GM18508 (cell line): Measurements from ENCODE around the gene TMEM184B.
"Not testable (repeated sequence)": the region's sequence is repeated elsewhere in the genome, so short reads cannot be mapped to it uniquely, and the experiment has no call there.

Experiments used
- ATAC-seq: cut with Tn5 transposase; IDR thresholded peaks from one replicate; pipeline ENCODE4 v1.9.1; 2021; ENCODE audit warnings: moderate number of reproducible peaks; ENCODE audit not compliant: insufficient read depth, unreplicated experiment

Gene TMEM184B

GRCh38 chr22:38257181-38257580 is 15.6 kb downstream of the TMEM184B start:
- ATAC-seq, result no peak

- ATAC-seq, result no peak
Measured at GRCh38 chr22:38255697-38256096, 17.1 kb downstream of the TMEM184B start.

DNA sequence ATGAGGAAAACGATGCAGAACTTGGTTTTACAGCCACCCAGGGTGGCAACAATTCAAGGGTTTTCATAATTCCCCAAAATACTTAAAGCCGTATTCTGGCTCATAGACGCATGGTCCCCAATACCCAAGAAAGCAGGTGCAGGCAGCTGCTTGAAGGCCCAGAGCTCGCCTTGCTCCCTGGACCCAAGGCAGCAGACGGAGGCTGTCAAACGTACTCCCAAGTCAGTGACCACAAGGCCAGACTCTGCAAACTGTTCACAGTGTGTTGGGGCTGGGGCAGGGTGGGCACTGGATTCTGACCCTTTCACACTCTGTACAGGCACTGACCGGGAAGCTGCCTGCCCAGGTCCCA is 21.5 kb downstream of the TMEM184B start:
- ATAC-seq, result no peak

DNA sequence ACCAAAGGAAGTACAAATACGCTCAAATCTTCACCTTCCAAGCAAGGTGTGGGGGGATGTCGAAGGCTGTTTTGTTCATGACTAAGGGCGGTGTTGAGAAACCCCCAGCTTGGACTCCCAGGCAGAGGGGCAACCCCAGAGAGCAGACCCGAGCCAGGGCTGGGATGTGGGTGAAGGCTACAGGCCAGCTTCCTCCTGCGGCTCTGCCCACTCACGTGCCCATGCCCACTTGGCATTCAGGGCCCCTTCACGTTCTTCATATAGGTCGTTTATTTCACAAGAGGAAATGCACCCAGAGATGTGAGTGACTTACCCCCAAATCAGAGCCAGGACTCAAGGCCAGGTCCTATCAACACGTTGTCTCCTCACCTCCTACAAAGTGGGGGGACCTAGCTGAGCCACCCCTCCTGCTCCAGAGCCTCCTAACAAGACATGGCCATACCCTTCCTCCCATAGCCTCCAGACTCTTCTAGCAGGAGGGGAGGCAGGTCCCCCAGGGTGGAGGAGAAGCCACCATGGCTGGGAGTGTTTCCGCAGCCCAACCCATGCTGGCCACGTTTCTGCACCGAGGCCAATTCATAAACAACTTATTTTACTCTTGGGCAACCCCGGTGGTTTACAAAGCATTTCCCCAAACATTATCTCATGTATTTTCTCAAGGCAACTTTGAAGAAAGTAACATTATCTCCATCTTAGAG is 22.0 kb downstream of the TMEM184B start:
- no peak for ATAC-seq

GRCh38 chr22:38249803-38250642 is 22.8 kb downstream of the TMEM184B start:
- ATAC-seq, result no peak

DNA sequence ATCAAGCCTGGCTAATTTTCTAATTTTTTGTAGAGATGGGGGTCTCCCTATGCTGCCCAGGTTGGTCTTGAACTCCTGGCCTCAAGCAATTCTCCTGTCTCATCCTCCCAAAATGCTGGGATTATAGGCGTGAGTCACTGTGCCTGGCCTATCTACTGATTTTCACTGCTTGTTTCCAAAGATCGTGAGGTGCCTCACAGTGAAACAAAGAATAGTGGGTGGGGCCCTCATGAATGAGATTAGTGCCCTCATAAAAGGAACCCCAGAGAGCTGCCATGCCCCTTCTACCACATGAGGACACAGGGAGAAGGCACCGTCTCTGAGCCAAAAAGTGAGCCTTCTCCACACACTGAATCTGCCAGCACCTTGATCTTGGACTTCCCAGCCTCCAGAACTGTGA is 23.5 kb downstream of the TMEM184B start:
- ATAC-seq, result no peak

GRCh38 chr22:38248280-38248679 is 24.5 kb downstream of the TMEM184B start:
- no peak for ATAC-seq

DNA sequence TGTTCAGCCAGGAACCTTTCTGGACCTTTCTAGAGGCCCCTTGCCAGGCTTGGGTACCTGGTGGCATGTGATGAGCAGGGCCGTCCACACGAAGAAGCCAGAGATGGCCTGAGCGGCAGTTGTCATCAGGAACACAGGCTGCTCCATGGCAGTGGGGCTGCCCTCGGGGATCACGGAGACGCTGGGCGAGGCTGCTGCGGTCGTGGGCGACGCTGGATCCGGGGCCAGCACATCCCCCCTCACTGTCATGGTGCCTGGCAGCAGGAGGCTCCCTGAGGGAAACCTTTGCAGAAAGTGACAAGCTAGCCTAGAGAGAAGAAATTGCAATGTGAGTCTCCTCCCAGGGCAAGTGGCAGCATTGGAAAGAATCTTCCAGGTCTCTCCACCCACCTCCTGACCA is 25.1 kb downstream of the TMEM184B start:
- ATAC-seq, result no peak

- no peak for ATAC-seq
Measured at GRCh38 chr22:38246692-38247091, 26.1 kb downstream of the TMEM184B start.

DNA sequence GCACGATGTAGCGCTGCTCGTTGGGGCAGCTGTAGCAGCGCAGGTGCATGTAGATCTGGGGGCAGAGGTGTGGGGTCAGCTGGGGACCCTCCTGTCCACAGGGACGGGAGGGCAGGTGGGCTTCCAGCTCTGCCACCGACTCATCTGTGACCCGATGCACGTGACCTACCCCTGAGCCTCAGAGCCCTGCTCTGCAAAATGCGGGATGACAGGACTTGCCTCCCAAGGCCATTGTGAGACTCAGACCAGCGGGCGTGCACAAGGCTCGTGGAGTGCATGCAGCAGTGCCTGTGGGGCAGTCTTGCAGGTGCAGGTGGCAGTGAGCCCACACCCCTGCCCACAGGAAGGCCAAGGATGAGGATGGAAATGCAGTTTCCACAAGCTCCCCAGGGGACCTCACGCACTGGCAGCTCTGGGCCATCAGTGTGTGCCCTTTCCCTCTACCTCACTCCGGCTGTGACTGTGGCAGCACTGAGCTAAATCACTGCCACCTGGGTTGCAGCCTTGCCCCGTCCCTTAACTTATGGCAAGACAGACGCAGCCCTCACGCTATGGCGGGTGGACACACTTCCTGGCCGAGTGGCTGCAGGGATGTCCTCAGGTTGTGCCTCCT is 26.7 kb downstream of the TMEM184B start:
- no peak for ATAC-seq

GRCh38 chr22:38244106-38244505 is 28.7 kb downstream of the TMEM184B start:
- ATAC-seq, result no peak

DNA sequence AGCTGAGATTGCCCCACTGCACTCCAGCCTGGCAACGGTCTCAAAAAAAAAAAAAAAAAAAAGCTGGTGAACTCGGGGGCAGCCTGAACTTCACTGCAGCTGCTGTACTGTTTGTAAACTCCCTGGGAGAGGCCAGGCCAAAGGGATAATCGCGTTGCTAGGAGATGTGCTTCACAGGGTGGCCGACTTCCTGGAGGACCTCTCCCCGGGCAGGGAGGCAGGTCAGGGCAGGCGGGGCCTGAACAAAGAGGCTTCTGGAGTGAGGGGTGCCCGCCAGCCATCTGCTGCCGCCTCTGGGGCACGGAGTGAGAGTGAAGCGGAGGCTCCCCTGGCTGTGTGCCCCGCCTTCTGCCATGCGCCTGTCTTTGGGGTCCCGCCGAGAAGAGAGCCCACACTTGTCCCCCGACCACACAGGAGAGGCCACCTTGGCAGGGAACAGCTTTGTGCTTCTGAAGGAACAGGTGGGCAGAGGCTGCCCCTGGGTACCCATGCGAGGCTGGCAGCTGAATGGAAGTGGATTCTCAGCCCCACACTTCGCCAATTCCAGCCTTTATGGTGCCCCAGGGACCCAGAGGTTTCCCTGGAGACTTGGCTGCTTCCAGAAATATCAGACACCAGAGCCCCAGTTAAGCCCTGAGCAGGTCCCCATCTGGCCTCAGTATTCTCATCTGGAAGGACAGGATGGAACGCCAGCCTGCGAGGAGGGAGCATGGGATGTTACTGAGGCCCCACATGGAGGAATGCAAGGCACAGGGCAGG is 29.6 kb downstream of the TMEM184B start:
- no peak for ATAC-seq

DNA sequence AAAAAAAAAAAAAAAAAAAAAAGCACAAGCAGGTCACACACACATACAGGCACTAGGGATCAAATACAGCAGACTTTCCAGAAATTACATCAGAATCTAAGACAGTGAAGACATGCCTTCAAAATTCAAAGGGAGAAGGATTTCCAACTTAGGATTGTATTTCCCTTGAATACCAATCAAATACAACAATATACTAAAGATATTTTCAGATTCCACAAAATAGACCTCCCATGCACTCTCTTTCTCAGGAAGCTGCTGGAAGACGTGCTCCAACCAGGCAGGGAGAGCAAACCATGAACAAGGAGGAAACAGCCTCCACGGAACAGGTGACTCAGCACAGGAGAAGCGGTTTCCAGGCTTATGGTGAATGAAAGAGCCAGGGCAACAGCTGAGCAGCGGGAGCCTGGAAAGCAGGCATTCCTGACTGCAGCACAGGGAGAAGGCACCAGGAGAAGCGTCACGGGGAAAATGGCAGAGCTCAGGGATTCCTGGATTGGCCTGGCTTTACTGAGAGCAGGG is 32.0 kb downstream of the TMEM184B start:
- ATAC-seq, result no peak

DNA sequence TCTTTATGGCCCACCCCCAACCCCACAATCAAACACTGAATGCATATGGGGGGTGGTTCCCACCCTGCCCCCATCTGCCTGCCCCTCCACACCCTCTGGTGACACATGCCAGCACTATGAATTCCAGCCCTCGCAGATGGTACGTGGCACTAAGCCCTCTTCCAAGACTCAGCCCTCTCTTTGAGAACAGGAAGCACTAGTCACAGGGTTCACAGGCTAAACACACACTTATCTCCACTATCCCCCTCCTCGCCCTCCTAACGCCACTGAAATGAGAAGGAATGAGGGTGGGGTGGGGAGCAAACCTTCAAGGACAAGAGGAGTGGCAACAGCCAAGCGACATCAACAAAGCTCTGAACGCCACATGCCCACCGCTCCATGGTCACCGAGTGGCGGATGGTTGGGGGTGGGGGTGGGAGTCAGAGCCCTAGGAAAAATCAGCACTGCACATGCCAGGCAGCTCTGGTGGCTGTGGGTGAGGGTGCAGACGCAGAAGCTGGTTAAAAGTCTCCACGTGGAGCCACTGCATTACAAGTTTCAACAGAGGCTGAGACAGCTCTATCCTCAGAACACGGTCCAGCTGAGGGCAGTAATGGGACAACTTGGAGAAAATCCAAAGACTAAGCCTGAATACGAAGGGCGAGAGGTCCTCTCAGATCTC is 33.6 kb downstream of the TMEM184B start:
- ATAC-seq, result no peak

DNA sequence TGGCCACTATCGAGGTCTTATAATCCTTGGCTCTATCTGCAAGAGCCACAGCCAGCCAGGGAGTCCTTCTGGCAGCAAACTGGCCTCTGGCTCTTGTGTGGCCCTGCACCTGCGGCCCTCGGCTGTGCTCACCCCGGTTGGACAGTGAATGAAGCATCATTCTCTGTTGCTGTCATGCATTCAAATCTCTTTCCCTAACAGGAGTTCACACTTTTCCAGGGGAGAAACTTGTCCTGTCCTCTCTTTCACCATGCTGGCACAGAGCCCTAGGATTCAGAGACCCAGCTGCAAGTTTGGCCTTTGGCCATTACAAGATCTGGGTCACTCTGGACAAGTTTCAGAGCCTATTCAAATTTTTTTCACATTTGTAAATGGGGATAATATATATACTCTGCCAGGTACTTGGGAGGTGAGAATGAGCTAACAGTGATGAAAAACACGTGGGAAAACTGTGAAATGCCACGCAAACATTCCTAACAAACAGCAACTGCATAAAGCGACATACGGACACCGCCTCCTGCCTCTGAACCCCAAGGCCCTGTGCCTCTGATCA is 34.2 kb downstream of the TMEM184B start:
- ATAC-seq, result no peak

GRCh38 chr22:38236786-38237185 is 36.0 kb downstream of the TMEM184B start:
- ATAC-seq, result no peak

- ATAC-seq, result no peak
Measured at GRCh38 chr22:38235240-38235850, 37.5 kb downstream of the TMEM184B start.

- ATAC-seq, result not testable (repeated sequence)
Measured at GRCh38 chr22:38233856-38234255, 39.0 kb downstream of the TMEM184B start.

- no peak for ATAC-seq
Measured at GRCh38 chr22:38233427-38233826, 39.4 kb downstream of the TMEM184B start.
